Body of pancreas (tissue), 4 donors: ENCODE measurements around the gene TP53BP1. TPM values are rescaled to one million over a fixed set of nuclear protein-coding genes. Genes with fewer than 3 reads are reported as not detected.

ENCODE experiments used
- ATAC-seq: fragments of 150-250 bp; one replicate; pipeline ENCODE4 v1.9.1; 2016
- DNase-seq, 4 donors: peaks; one replicate each; pipeline ENCODE4 v3.0.0-alpha.2; 2019
- H3K27ac ChIP-seq, 4 donors: fragments of 200-600 bp; sonication (generic); 1 replicate in 3 of 4; 2 replicates in 1 of 4; pipeline versions ENCODE4 v1.5.1 to v1.6.1; 2016 to 2019; ENCODE audit warnings: mild to moderate bottlenecking in 1 of 4, mixed read lengths in 1 of 4, moderate library complexity in 1 of 4
- H3K27me3 ChIP-seq, 2 donors: fragments of 200-600 bp; sonication (generic); one replicate each; pipeline ENCODE4 v1.6.0; 2016; ENCODE audit warnings: mild to moderate bottlenecking in 1 of 2
- H3K36me3 ChIP-seq, 2 donors: fragments of 200-600 bp; sonication (generic); replicated peaks in 1 of 2; 2 replicates each; pipeline ENCODE4 v1.5.1; 2016; ENCODE audit warnings: low read depth in 2 of 2; ENCODE audit not compliant: insufficient read depth in 1 of 2
- H3K4me1 ChIP-seq: fragments of 200-600 bp; sonication (generic); one replicate; pipeline ENCODE4 v1.6.0; 2016
- H3K4me3 ChIP-seq, 2 donors: fragments of 200-600 bp; sonication (generic); 1 replicate in 1 of 2; 2 replicates in 1 of 2; pipeline ENCODE4 v1.5.1; 2016 to 2019
- H3K9me3 ChIP-seq, 3 donors: fragments of 200-600 bp; sonication (generic); 1 replicate in 2 of 3; 2 replicates in 1 of 3; pipeline ENCODE4 v1.5.1; 2016
- POLR2A ChIP-seq, 3 donors: fragments of 450-650 bp; IDR thresholded peaks; one replicate each; pipeline ENCODE4 v1.6.1; 2016; ENCODE audit warnings: antibody characterized with exemption in 3 of 3, mild to moderate bottlenecking in 2 of 3
- WGBS, 2 donors: methylation state at CpG; one replicate each; pipeline ENCODE4 v1.1.5; 2017; 5-methylcytosine and 5-hydroxymethylcytosine counted together
- intact Hi-C: fragments of 100-400 bp; cut with DNase I; formaldehyde crosslinking; loops from one replicate; pipeline ENCODE4 v1.15.1; 2023
- total RNA-seq, 2 donors: library from RNA; depleted of rRNA; stranded (reverse); fragments of >200 nt; gene quantifications; one replicate each; pipeline ENCODE4 v1.1.0, GENCODE V29; 2016
- TF ChIP-seq, protein P1 (sequence below), 7 experiments: fragments of 450-650 bp in 4 of 7; fragments of 200-600 bp in 3 of 7; sonication (generic) in 3 of 7; IDR thresholded peaks; one replicate each; pipeline ENCODE4 v1.5.1; 2016 to 2019; ENCODE audit warnings: antibody characterized with exemption in 7 of 7

TP53BP1 gene
- total RNA-seq, 2 donors from 2014 or later, result 12.5 to 17.5 TPM

DNA sequence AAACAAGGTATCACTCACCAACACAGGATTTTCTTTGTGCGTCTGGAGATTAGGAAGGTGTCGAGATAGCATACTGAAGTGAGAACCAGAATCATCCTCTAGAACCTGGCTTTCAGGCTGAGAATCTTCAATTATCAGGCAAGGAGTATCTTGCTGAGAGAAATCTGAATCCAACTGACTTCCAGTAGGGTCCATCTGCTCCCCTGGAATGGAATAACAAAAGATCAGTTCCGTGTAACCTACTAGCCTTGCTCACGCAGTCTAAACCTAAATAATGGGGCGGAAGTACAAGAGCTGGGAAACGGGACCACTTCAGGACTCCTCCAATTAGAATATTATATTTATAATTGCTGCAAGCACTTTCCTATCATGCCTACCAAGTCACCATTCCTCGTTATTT lies 690 bp downstream of the TP53BP1 start:
- H3K4me1 ChIP-seq, result peaks cover 13% of the 10 kb centered on the region
- 5 to 6% methylated on average over 7 of the region's 7 CpGs for WGBS, 2 donors
- no peak for ATAC-seq
- DNase-seq, result no peak
- H3K27ac ChIP-seq, result peak overlapping the region in 3 of 4 donors; percentile 46 to 84 (median 69)
- H3K4me3 ChIP-seq, result peak overlapping the region; percentile 69 to 92
- H3K9me3 ChIP-seq, result no peaks in the 10 kb centered on the region
- no peak for TF ChIP-seq POLR2A (IDR thresholded peaks at IDR 0.05)
- TF ChIP-seq, protein P1, sequence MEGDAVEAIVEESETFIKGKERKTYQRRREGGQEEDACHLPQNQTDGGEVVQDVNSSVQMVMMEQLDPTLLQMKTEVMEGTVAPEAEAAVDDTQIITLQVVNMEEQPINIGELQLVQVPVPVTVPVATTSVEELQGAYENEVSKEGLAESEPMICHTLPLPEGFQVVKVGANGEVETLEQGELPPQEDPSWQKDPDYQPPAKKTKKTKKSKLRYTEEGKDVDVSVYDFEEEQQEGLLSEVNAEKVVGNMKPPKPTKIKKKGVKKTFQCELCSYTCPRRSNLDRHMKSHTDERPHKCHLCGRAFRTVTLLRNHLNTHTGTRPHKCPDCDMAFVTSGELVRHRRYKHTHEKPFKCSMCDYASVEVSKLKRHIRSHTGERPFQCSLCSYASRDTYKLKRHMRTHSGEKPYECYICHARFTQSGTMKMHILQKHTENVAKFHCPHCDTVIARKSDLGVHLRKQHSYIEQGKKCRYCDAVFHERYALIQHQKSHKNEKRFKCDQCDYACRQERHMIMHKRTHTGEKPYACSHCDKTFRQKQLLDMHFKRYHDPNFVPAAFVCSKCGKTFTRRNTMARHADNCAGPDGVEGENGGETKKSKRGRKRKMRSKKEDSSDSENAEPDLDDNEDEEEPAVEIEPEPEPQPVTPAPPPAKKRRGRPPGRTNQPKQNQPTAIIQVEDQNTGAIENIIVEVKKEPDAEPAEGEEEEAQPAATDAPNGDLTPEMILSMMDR (IDR thresholded peaks at IDR 0.05), result no peak
- no peaks in the 10 kb centered on the region for H3K27me3 ChIP-seq
- no peaks in the 10 kb centered on the region for H3K36me3 ChIP-seq
- intact Hi-C loops, result no loop called here

GRCh38 chr15:43489191-43489590 lies 3.8 kb downstream of the TP53BP1 start:
- Histone ChIP-seq H3K4me1 (peaks cover 13% of the 10 kb centered on the region), H3K4me3 (no peak overlapping the region), H3K27me3 (no peaks in the 10 kb centered on the region), H3K27ac (no peak overlapping the region), H3K36me3 (no peaks in the 10 kb centered on the region), H3K9me3 (no peaks in the 10 kb centered on the region)
- WGBS, 2 donors, result 0 to 21% methylated on average over 1 of the region's 1 CpG
- no peak for TF ChIP-seq POLR2A (IDR thresholded peaks at IDR 0.05)
- TF ChIP-seq, protein P1 (IDR thresholded peaks at IDR 0.05), result no peak
- intact Hi-C loops, result no loop called here
- ATAC-seq, result no peak
- no peak for DNase-seq

GRCh38 chr15:43488790-43489189 lies 4.2 kb downstream of the TP53BP1 start:
- no peaks in the 10 kb centered on the region for H3K27me3 ChIP-seq
- intact Hi-C loops, result no loop called here
- 90% methylated on average over 3 of the region's 3 CpGs for WGBS, 2 donors
- no peaks in the 10 kb centered on the region for H3K9me3 ChIP-seq
- ATAC-seq (no peak), DNase-seq (no peak)
- no peak overlapping the region for H3K27ac ChIP-seq
- no peaks in the 10 kb centered on the region for H3K36me3 ChIP-seq
- H3K4me3 ChIP-seq, result no peak overlapping the region
- TF ChIP-seq POLR2A (IDR thresholded peaks at IDR 0.05), result no peak
- TF ChIP-seq, protein P1 (IDR thresholded peaks at IDR 0.05), result no peak
- peaks cover 13% of the 10 kb centered on the region for H3K4me1 ChIP-seq

DNA sequence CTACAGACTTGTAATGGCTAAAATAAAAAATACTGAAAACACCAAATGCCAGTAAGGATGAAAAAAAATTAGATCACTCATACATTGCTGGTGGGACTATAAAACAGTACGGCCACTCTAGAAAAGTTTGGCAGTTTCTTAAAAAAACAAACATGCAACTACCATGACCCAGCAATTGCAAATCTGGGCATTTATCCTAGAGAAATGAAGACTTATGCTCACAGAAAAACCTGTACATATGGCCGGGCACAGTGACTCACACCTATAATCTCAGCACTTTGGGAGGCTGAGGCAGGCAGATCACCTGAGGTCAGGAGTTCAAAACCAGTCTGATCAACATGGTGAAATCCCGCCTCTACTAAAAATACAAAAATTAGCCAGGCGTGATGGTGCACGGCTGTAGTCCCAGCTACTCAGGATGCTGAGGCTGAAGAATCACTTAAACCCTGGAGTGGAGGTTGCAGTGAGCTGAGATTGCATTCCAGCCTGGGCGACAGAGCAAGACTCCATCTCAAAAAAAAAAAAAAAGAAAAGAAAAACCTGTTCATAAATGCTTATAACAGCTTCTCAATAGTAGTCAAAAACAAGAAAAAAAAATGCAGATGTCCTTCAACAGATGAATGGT lies 5.6 kb downstream of the TP53BP1 start:
- no peak for ATAC-seq
- 85 to 89% methylated on average over 6 of the region's 6 CpGs for WGBS, 2 donors
- intact Hi-C loops, result no loop called here
- no peak for TF ChIP-seq POLR2A (IDR thresholded peaks at IDR 0.05)
- TF ChIP-seq, protein P1 (IDR thresholded peaks at IDR 0.05), result no peak
- Histone ChIP-seq H3K4me1 (peaks cover 7% of the 10 kb centered on the region), H3K4me3 (no peak overlapping the region), H3K27ac (no peak overlapping the region), H3K27me3 (no peaks in the 10 kb centered on the region), H3K9me3 (no peaks in the 10 kb centered on the region), H3K36me3 (no peaks in the 10 kb centered on the region)
- DNase-seq, result no peak

DNA sequence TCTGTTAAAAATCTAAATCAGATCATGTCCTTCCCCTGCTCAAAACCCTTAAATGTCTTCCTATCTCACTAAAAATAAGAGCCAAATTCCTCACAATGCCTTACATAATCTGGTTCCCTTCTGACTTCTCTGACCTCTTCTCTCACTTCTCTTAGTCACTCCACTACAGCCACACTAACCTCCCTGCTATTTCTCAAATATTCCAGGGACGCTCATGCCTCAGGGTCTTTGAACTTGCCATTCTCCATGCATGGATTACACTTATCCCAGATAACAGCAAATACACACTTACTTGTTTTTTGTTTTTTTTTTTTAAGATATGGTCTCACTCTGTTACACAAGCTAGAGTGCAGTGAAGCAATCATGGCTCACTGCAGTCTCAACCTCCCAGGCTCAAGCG lies 8.5 kb downstream of the TP53BP1 start:
- ATAC-seq (no peak), DNase-seq (no peak)
- TF ChIP-seq, protein P1 (IDR thresholded peaks at IDR 0.05), result no peak
- TF ChIP-seq POLR2A (IDR thresholded peaks at IDR 0.05), result no peak
- intact Hi-C loops, result no loop called here
- no peak overlapping the region for H3K27ac ChIP-seq
- H3K27me3 ChIP-seq, result no peaks in the 10 kb centered on the region
- H3K36me3 ChIP-seq, result no peaks in the 10 kb centered on the region
- no peak overlapping the region for H3K4me3 ChIP-seq
- no peaks in the 10 kb centered on the region for H3K9me3 ChIP-seq
- no peaks in the 10 kb centered on the region for H3K4me1 ChIP-seq
- WGBS, 2 donors, result 88 to 98% methylated on average over 2 of the region's 2 CpGs
